GM21723 (cell line): ENCODE measurements around the gene ZNF415.

Source experiments
- ATAC-seq: cut with Tn5 transposase; IDR thresholded peaks from one replicate; pipeline ENCODE4 v1.9.1; 2021; ENCODE audit warnings: mild to moderate bottlenecking, moderate library complexity; ENCODE audit not compliant: unreplicated experiment

The ZNF415 gene

DNA sequence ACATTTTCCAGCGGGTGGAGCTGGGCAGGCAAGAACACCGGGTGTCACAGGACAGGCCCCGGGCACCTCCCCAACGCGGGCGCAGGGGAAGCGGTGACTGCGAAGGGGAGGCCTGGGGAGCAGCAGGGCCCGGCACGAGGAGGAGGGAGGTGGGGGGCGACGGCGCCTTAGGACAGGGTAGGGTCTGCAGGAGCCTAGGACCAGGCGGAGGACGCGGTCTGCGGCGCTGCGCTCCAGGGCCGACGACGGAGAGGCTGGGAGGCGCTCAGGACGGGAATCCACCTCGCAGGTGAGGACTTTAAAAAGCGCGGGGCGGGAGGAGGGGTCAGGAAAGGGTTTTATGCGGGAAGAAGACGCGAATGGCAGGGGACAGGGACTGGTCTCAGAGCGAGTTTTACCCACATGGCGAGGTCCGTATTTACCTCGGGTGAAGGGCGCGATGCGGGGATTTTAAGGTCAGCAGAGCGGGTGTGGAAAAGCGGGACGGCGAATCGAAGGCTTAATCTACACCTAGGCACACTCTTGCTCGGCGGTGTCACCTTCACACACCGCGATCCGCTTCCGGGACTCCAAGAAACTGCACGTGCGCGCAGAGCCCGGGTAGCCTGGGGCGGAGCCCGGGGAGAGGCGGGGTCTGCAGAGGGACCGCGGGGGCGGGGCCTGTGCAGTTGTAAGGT lies 74.7 kb downstream of the ZNF415 start:
- ATAC-seq, result no peak
